Progenitor cell of endocrine pancreas (in vitro differentiated cells): ENCODE results near the gene ADAP1. TPM values are rescaled to one million over a fixed set of nuclear protein-coding genes. Genes with fewer than 3 reads are reported as not detected.
"Not testable (repeated sequence)": the region's sequence is repeated elsewhere in the genome, so short reads cannot be mapped to it uniquely, and the experiment has no call there.

Source experiments
- DNase-seq: peaks from one replicate; pipeline ENCODE4 v3.0.0; 2021; ENCODE audit warnings: low spot score; ENCODE audit not compliant: unreplicated experiment
- H3K27ac Mint-ChIP-seq: 2 replicates; pipeline ENCODE4 v1.8.0; 2021; ENCODE audit warnings: mild to moderate bottlenecking, moderate library complexity, mixed read lengths
- H3K27me3 Mint-ChIP-seq: 2 replicates; pipeline ENCODE4 v1.8.0; 2021; ENCODE audit warnings: mixed read lengths
- H3K36me3 Mint-ChIP-seq: 2 replicates; pipeline ENCODE4 v1.8.0; 2022; ENCODE audit warnings: mixed read lengths; ENCODE audit not compliant: insufficient read depth
- H3K4me1 Mint-ChIP-seq: 2 replicates; pipeline ENCODE4 v1.8.0; 2021; ENCODE audit warnings: low read depth, mixed read lengths
- H3K4me3 Mint-ChIP-seq: 2 replicates; pipeline ENCODE4 v1.8.0; 2021; ENCODE audit warnings: low read depth, mild to moderate bottlenecking, moderate library complexity, mixed read lengths
- H3K9me3 Mint-ChIP-seq: 2 replicates; pipeline ENCODE4 v1.8.0; 2021; ENCODE audit warnings: low read depth, mixed read lengths
- total RNA-seq: library from RNA; stranded (reverse); gene quantifications from 2 replicates; pipeline ENCODE4 v1.2.1, GENCODE V29; 2021
- TF ChIP-seq, protein P1 (sequence below): fragments of 200-600 bp; sonication (generic); IDR thresholded peaks from one replicate; pipeline ENCODE4 v1.5.0; 2021; ENCODE audit warnings: antibody characterized with exemption, mild to moderate bottlenecking; ENCODE audit not compliant: unreplicated experiment

The ADAP1 gene
- total RNA-seq, 1 donor from 2014 or later, result 10.3 TPM

DNA sequence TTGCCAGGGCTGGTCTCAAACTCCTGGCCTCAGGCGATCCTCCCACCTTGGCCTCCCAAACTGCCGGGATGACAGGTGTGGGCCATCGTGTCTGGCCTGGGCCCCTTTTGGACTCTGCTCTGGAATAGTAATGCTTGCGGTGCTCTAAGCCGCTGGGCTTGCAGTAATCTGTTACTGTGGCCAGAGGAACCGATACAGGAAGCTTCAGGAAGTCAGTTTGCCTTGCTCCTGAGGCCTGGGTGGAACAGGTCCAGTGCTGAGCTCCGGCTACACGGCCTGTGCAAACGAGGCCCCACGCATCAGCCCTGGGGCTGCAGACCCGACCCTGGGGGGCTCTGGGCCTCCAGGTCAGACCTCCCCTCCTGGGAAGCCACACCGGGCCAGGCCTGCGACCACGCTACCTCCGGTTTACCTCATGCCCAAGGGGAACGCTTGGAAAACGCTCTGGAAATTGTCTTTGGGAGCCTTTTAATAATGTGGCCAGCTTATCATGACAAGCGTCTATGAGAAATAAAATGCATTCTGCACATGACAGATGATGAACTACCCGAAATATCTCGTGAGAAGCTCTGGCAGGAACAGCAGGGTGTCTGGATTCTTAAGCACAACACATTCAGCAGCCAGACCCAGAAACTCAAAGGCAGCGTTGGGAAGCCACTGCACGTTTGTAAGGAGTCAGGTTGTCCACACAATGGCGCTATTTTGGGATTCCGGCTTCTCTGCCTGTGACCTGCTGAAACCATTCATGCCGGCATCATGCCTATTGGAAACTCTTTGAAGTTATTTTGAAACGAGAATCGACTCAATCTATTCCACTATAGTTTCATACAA, 10.1 kb upstream of the ADAP1 start:
- DNase-seq, result no peak
- no peak overlapping the region for H3K4me3 Mint-ChIP-seq
- peaks cover 3% of the 10 kb centered on the region for H3K27me3 Mint-ChIP-seq
- H3K36me3 Mint-ChIP-seq, result peaks cover 10% of the 10 kb centered on the region
- peaks cover 2% of the 10 kb centered on the region for H3K4me1 Mint-ChIP-seq
- H3K9me3 Mint-ChIP-seq, result no peaks in the 10 kb centered on the region
- no peak overlapping the region for H3K27ac Mint-ChIP-seq
- TF ChIP-seq, protein P1, sequence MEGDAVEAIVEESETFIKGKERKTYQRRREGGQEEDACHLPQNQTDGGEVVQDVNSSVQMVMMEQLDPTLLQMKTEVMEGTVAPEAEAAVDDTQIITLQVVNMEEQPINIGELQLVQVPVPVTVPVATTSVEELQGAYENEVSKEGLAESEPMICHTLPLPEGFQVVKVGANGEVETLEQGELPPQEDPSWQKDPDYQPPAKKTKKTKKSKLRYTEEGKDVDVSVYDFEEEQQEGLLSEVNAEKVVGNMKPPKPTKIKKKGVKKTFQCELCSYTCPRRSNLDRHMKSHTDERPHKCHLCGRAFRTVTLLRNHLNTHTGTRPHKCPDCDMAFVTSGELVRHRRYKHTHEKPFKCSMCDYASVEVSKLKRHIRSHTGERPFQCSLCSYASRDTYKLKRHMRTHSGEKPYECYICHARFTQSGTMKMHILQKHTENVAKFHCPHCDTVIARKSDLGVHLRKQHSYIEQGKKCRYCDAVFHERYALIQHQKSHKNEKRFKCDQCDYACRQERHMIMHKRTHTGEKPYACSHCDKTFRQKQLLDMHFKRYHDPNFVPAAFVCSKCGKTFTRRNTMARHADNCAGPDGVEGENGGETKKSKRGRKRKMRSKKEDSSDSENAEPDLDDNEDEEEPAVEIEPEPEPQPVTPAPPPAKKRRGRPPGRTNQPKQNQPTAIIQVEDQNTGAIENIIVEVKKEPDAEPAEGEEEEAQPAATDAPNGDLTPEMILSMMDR, result peak; percentile 17

DNA sequence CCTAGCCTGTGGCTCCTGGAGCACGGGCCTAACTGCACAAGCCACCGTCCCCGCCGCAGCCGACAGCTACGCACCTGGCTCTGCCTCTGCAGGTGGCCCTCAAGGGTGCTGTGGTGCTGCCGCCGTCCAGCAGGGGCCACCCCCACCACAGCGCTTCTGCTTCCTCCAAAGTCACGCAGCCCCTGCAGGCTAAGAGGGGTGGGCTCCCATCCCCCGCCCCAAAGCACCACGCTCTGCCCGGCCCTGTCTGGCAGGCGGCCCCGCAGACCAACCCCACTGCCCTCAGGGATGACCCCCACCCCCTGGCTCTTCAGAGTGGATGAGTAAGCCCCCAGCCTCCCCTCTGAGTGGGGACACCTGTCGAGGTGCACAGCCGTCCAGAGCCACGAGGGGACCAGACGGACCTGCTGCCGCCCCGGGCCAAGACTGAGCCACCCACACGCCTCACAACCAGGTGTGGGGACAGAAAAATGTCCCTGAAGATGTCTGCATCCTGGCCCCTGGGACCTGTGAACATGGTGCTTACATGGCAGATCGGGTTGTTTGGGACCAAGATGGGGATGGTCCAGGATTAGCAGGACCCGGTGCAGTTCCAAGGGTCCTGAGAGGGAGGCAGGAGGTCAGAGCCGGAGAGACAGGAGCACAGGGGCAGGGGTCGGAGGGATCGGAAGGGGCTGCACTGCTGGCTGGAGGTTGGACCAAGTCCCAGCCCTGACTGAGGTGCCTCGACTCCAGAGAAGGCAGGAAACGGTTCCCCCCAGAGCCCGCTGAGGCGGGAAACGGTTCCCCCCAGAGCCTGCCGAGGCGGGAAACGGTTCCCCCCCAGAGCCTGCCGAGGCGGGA, 9.0 kb upstream of the ADAP1 start:
- Mint-ChIP-seq H3K4me1 (peaks cover 2% of the 10 kb centered on the region), H3K4me3 (no peak overlapping the region), H3K27ac (no peak overlapping the region), H3K27me3 (peaks cover 3% of the 10 kb centered on the region), H3K36me3 (peaks cover 10% of the 10 kb centered on the region), H3K9me3 (no peaks in the 10 kb centered on the region)
- no peak for DNase-seq
- TF ChIP-seq, protein P1, result no peak

DNA sequence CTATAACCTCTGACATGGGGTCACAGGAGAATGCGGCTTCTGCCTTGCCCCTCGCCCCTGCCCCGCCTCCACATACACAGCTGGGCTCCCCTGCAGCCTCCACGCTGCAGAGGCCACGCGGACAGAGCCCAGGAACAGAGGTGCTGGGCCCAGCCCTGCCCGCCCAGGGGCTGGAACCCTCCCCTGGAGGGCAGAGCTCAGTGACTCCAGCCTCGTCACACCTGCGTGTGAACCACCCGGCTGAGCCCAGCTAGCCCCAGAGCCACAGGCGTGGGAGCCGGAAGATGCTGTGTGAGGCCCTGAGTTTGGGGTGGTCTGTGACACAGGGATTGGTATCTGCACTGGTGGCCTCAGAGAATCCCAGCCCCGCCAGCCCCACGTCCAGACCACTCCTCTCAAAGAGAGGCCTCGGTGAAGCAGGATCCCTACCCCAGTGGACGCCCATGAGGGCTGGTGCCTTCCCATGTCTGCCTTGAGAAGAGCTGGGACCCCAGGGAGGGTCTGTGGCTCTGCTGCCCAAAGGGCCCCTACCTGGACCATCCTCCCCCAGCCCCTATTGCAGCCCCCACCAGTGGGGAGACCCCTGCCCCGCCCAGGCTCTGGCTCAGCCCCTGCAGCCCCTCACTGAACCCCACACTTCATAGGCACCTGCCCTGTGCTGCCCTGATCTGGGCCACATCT, 8.1 kb upstream of the ADAP1 start:
- Mint-ChIP-seq H3K27me3 (peaks cover 3% of the 10 kb centered on the region), H3K4me1 (peaks cover 2% of the 10 kb centered on the region), H3K36me3 (peaks cover 5% of the 10 kb centered on the region), H3K4me3 (no peak overlapping the region), H3K27ac (no peak overlapping the region), H3K9me3 (no peaks in the 10 kb centered on the region)
- TF ChIP-seq, protein P1, result no peak
- no peak for DNase-seq

DNA sequence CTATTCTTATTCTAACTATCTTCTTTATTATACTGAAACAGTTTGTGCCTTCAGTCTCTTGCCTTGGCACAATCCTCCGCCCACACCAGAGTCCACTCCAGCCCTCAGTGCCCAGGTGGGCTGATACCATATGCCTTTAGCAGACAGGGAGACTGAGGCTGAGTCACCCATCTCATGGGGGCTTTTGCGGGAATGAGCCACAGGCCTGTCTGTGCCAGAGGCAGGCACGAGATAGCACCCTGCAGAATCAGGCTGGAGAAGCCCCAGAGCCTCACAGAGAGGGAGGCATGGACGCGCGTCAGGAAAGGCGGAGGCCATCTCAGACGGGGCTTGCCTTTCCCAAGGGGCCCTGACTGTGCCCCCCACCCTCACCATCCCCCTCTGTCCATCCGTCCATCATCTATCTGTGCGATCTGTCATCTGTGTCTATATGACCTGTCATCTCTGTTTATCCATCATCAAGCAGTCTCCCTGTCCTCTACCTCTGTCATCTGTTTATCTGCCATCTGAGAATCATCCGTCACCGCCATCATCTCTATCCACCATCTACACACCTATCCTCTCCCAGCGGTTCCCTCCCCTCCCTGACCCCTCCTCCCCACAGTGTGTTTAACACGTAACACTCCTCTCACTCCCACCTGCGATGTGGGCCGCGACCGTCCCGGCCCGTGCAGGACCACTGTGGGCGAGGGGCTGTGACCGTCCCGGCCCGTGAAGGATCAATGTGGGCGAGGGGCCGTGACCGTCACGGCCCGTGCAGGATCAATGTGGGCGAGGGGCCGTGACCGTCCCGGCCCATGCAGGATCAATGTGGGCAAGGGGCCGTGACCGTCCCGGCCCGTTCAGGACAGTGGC, 7.3 kb upstream of the ADAP1 start:
- Mint-ChIP-seq H3K27me3 (peaks cover 3% of the 10 kb centered on the region), H3K4me1 (peaks cover 2% of the 10 kb centered on the region), H3K4me3 (no peak overlapping the region), H3K27ac (peak overlapping the region; percentile 52), H3K9me3 (no peaks in the 10 kb centered on the region), H3K36me3 (peaks cover 2% of the 10 kb centered on the region)
- DNase-seq, result no peak
- TF ChIP-seq, protein P1, result no peak

DNA sequence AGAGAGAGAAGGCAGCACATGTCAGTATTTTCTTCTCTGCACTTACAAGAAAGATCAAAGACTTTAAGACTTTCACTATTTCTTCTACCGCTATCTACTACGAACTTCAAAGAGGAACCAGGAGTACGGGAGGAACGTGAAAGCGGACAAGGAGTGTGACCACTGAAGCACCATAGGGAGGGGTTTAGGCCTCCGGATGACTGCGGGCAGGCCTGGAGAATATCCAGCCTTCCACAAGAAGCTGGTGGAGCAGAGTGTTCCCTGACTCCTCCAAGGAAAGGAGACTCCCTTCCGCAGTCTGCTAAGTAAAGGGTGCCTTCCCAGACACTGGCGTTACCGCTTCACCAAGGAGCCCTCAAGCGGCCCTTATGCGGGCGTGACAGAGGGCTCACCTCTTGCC, 6.5 kb upstream of the ADAP1 start:
- H3K27me3 Mint-ChIP-seq, H3K9me3 Mint-ChIP-seq, H3K4me1 Mint-ChIP-seq, H3K27ac Mint-ChIP-seq, H3K4me3 Mint-ChIP-seq, H3K36me3 Mint-ChIP-seq, DNase-seq: not testable (repeated sequence)
